Inflammatory macrophage treated with lipopolysaccharide for 4 hours (primary cell): ENCODE results near the gene KANK3.
A peak's percentile ranks its signal among the peaks of the same experiment; 100 is the strongest.
"Not testable (repeated sequence)": the region's sequence is repeated elsewhere in the genome, so short reads cannot be mapped to it uniquely, and the experiment has no call there.

Source experiments
- DNase-seq: peaks from one replicate; pipeline ENCODE4 v3.0.0-alpha.2; 2020

Gene KANK3

GRCh38 chr19:8336660-8337059, 6.4 kb downstream of the KANK3 start:
- DNase-seq: no peak

GRCh38 chr19:8336072-8336569, 6.9 kb downstream of the KANK3 start:
- DNase-seq: no peak

GRCh38 chr19:8335343-8336071, 7.6 kb downstream of the KANK3 start:
- no peak for DNase-seq

- peak; percentile 60 for DNase-seq
Observed at GRCh38 chr19:8334458-8335342, 8.4 kb downstream of the KANK3 start.

GRCh38 chr19:8333767-8334457, 9.2 kb downstream of the KANK3 start:
- no peak for DNase-seq

GRCh38 chr19:8332976-8333766, 9.9 kb downstream of the KANK3 start:
- no peak for DNase-seq

- DNase-seq: no peak
Observed at GRCh38 chr19:8331263-8331845, 11.7 kb downstream of the KANK3 start.

- DNase-seq: peak; percentile 76
Observed at GRCh38 chr19:8329996-8330395, 13.1 kb downstream of the KANK3 start.

- DNase-seq: no peak
Observed at GRCh38 chr19:8325454-8325853, 17.6 kb downstream of the KANK3 start.

- DNase-seq: no peak
Observed at GRCh38 chr19:8324186-8325050, 18.6 kb downstream of the KANK3 start.

- DNase-seq: no peak
Observed at GRCh38 chr19:8323781-8324185, 19.3 kb downstream of the KANK3 start.

- no peak for DNase-seq
Observed at GRCh38 chr19:8322638-8322997, 20.4 kb downstream of the KANK3 start.

GRCh38 chr19:8321986-8322637, 20.9 kb downstream of the KANK3 start:
- DNase-seq: no peak

GRCh38 chr19:8321067-8321985, 21.7 kb downstream of the KANK3 start, which contains the start of the genes NDUFA7 and RPS28:
Gene NDUFA7, minus strand, starts transcription at chr19:8321375. Its CDS starts 17 bp downstream, at chr19:8321358.
Gene RPS28, plus strand, starts transcription at chr19:8321496. Its CDS starts 35 bp downstream, at chr19:8321531.
- peak; percentile 96 for DNase-seq

GRCh38 chr19:8320564-8321066, 22.4 kb downstream of the KANK3 start:
- no peak for DNase-seq

GRCh38 chr19:8319807-8320520, 23.1 kb downstream of the KANK3 start:
- DNase-seq: no peak

GRCh38 chr19:8318835-8319234, 24.2 kb downstream of the KANK3 start:
- not testable (repeated sequence) for DNase-seq
